Spleen (tissue), 7 donors: ENCODE results near the gene ONECUT3.

Experiments used
- CTCF ChIP-seq, 11 experiments: fragments of 200-600 bp in 7 of 11; fragments of 450-650 bp in 4 of 11; sonication (generic) in 4 of 11; IDR thresholded peaks in 8 of 11; conservative IDR thresholded peaks in 3 of 11; 1 replicate in 7 of 11; 2 replicates in 4 of 11; pipeline versions ENCODE4 v1.4.0 to v1.8.0; 2016 to 2021; ENCODE audit warnings: antibody characterized with exemption in 11 of 11, inconsistent platforms in 4 of 11, mild to moderate bottlenecking in 1 of 11
- POLR2A ChIP-seq, 3 donors: fragments of 450-650 bp; IDR thresholded peaks; one replicate each; pipeline ENCODE4 v1.5.1; 2017; ENCODE audit warnings: antibody characterized with exemption in 3 of 3, mild to moderate bottlenecking in 1 of 3
- POLR2AphosphoS5 ChIP-seq, 3 donors: sonication (generic); formaldehyde crosslinking; IDR thresholded peaks; one replicate each; pipeline ENCODE4 v1.5.1; 2017; ENCODE audit warnings: antibody characterized with exemption in 3 of 3
- donor health status: DM: no; HTN: no; CAD: no; lungs with moderate emphysema.
- donor health status: DM: no; HTN: no; CAD: no.
- donor health status: DM: no; HTN: no; CAD: no.

GRCh38 chr19:1748115-1748872 is 5.0 kb upstream of the ONECUT3 start:
- TF ChIP-seq CTCF (IDR thresholded peaks at IDR 0.05 in 8 of 11, conservative IDR thresholded peaks at IDR 0.05 in 3 of 11) (no peak), POLR2A (IDR thresholded peaks at IDR 0.05) (no peak), POLR2AphosphoS5 (IDR thresholded peaks at IDR 0.05) (no peak)
